ENCODE data around the gene GTPBP4. TPM values are rescaled to one million over a fixed set of nuclear protein-coding genes. Genes with fewer than 3 reads are reported as not detected.

GTPBP4 gene
- total and polyA plus RNA-seq, 2 donors (not counting 1 experiment from before 2014, with no cell fraction given): 28.7 to 34.4 TPM

- peaks cover 4% of the 10 kb centered on the region for H3K4me1 ChIP-seq (ENCODE audit: control insufficient read depth, extremely low read depth, insufficient read depth, low read length)
- H3K27ac ChIP-seq (ENCODE audit: insufficient read depth, low read length): no peak overlapping the region
- H3K36me3 ChIP-seq (ENCODE audit: control insufficient read depth, insufficient read depth, low read length): no peaks in the 10 kb centered on the region
- H3K79me2 ChIP-seq (ENCODE audit: control insufficient read depth, insufficient read depth, low read length): no peaks in the 10 kb centered on the region
- peak overlapping the region; percentile 69 for H3K4me2 ChIP-seq (ENCODE audit: extremely low read depth, insufficient read depth, low read length)
- H2AFZ ChIP-seq (ENCODE audit: low read length): peak overlapping the region; percentile 45
- no peak for TF ChIP-seq EZH2 (IDR thresholded peaks at IDR 0.05; ENCODE audit: low read length, missing control alignments)
- no peak for TF ChIP-seq CTCF (conservative IDR thresholded peaks at IDR 0.05 in 1 of 2, IDR thresholded peaks at IDR 0.05 in 1 of 2; ENCODE audit: low read depth in 1 of 2, low read length in 2 of 2)
- H3K9ac ChIP-seq (ENCODE audit: insufficient read depth, low read length): peak overlapping the region; percentile 18
- no peaks in the 10 kb centered on the region for H4K20me1 ChIP-seq (ENCODE audit: control insufficient read depth, extremely low read depth, insufficient read depth, low read length)
- H3K9me3 ChIP-seq (ENCODE audit: control insufficient read depth, insufficient read depth, low read depth, low read length): no peaks in the 10 kb centered on the region
- H3K4me3 ChIP-seq (replicated peaks in 1 of 4; ENCODE audit: control extremely low read depth in 1 of 4, insufficient read depth in 1 of 4, low read depth in 3 of 4, low read length in 4 of 4): peak overlapping the region in 2 of 4 experiments; percentile 14 to 17
- peak in 1 of 2 donors; percentile 28 for DNase-seq (ENCODE audit: low read depth in 2 of 2)
- no peaks in the 10 kb centered on the region for H3K27me3 ChIP-seq (ENCODE audit: control insufficient read depth, insufficient read depth, low read length)
These were observed 17.7 kb upstream of the GTPBP4 start for GRCh38 chr10:970311-971149.

GRCh38 chr10:971150-971542 is 17.1 kb upstream of the GTPBP4 start:
- Histone ChIP-seq H3K36me3 (ENCODE audit: control insufficient read depth, insufficient read depth, low read length) (no peaks in the 10 kb centered on the region), H2AFZ (ENCODE audit: low read length) (no peak overlapping the region), H3K9me3 (ENCODE audit: control insufficient read depth, insufficient read depth, low read depth, low read length) (no peaks in the 10 kb centered on the region), H3K79me2 (ENCODE audit: control insufficient read depth, insufficient read depth, low read length) (no peaks in the 10 kb centered on the region), H3K9ac (ENCODE audit: insufficient read depth, low read length) (no peak overlapping the region), H3K27ac (ENCODE audit: insufficient read depth, low read length) (no peak overlapping the region), H4K20me1 (ENCODE audit: control insufficient read depth, extremely low read depth, insufficient read depth, low read length) (no peaks in the 10 kb centered on the region), H3K4me3 (replicated peaks in 1 of 4; ENCODE audit: control extremely low read depth in 1 of 4, insufficient read depth in 1 of 4, low read depth in 3 of 4, low read length in 4 of 4) (no peak overlapping the region), H3K4me1 (ENCODE audit: control insufficient read depth, extremely low read depth, insufficient read depth, low read length) (peaks cover 4% of the 10 kb centered on the region), H3K27me3 (ENCODE audit: control insufficient read depth, insufficient read depth, low read length) (no peaks in the 10 kb centered on the region), H3K4me2 (ENCODE audit: extremely low read depth, insufficient read depth, low read length) (peak overlapping the region; percentile 69)
- peak in 1 of 2 donors; percentile 52 for DNase-seq (ENCODE audit: low read depth in 2 of 2)
- TF ChIP-seq EZH2 (IDR thresholded peaks at IDR 0.05; ENCODE audit: low read length, missing control alignments): no peak
- no peak for TF ChIP-seq CTCF (conservative IDR thresholded peaks at IDR 0.05 in 1 of 2, IDR thresholded peaks at IDR 0.05 in 1 of 2; ENCODE audit: low read depth in 1 of 2, low read length in 2 of 2)

GRCh38 chr10:971613-972012 is 16.6 kb upstream of the GTPBP4 start:
- Histone ChIP-seq H3K27ac (ENCODE audit: insufficient read depth, low read length) (no peak overlapping the region), H2AFZ (ENCODE audit: low read length) (no peak overlapping the region), H3K27me3 (ENCODE audit: control insufficient read depth, insufficient read depth, low read length) (no peaks in the 10 kb centered on the region), H4K20me1 (ENCODE audit: control insufficient read depth, extremely low read depth, insufficient read depth, low read length) (no peaks in the 10 kb centered on the region), H3K9me3 (ENCODE audit: control insufficient read depth, insufficient read depth, low read depth, low read length) (no peaks in the 10 kb centered on the region), H3K4me2 (ENCODE audit: extremely low read depth, insufficient read depth, low read length) (no peak overlapping the region), H3K36me3 (ENCODE audit: control insufficient read depth, insufficient read depth, low read length) (no peaks in the 10 kb centered on the region), H3K4me3 (replicated peaks in 1 of 4; ENCODE audit: control extremely low read depth in 1 of 4, insufficient read depth in 1 of 4, low read depth in 3 of 4, low read length in 4 of 4) (no peak overlapping the region), H3K79me2 (ENCODE audit: control insufficient read depth, insufficient read depth, low read length) (no peaks in the 10 kb centered on the region), H3K9ac (ENCODE audit: insufficient read depth, low read length) (no peak overlapping the region), H3K4me1 (ENCODE audit: control insufficient read depth, extremely low read depth, insufficient read depth, low read length) (peaks cover 4% of the 10 kb centered on the region)
- TF ChIP-seq EZH2 (IDR thresholded peaks at IDR 0.05; ENCODE audit: low read length, missing control alignments) (no peak), CTCF (conservative IDR thresholded peaks at IDR 0.05 in 1 of 2, IDR thresholded peaks at IDR 0.05 in 1 of 2; ENCODE audit: low read depth in 1 of 2, low read length in 2 of 2) (no peak)
- no peak for DNase-seq (ENCODE audit: low read depth in 2 of 2)
